Left kidney (tissue), 8 donors: Measurements from ENCODE around the gene PLEK. TPM values are rescaled to one million over a fixed set of nuclear protein-coding genes. Genes with fewer than 3 reads are reported as not detected.
"Not testable (repeated sequence)": the region's sequence is repeated elsewhere in the genome, so short reads cannot be mapped to it uniquely, and the experiment has no call there.

ENCODE experiments used
- DNase-seq: peaks from one replicate; pipeline ENCODE4 v3.0.0-alpha.2; 2013
- long read RNA-seq, 8 donors: transcript quantifications; one replicate each; lab custom pipeline, GENCODE V29; 2026
- polyA plus RNA-seq: library from polyadenylated mRNA; unstranded; fragments of 120-200 nt; gene quantifications from one replicate; pipeline ENCODE4 v1.2.1, GENCODE V29; 2013; ENCODE audit not compliant: insufficient read length

Gene PLEK
- polyA plus RNA-seq, result 4.7 TPM
- long read RNA-seq, donor 1, partial matches to known transcripts, result 0 of 1 reads
- long read RNA-seq, donor 1, other reads (novel, unspliced or antisense), result 0 of 1 reads
- long read RNA-seq, donor 2, partial matches to known transcripts, result 0 of 1 reads
- long read RNA-seq, donor 2, other reads (novel, unspliced or antisense), result 0 of 1 reads
- long read RNA-seq, donor 3, partial matches to known transcripts, result 0 of 2 reads
- long read RNA-seq, donor 3, other reads (novel, unspliced or antisense), result 0 of 2 reads
- long read RNA-seq, donor 4, result 0 reads
- long read RNA-seq, donor 5, partial matches to known transcripts, result 0 of 2 reads
- long read RNA-seq, donor 5, other reads (novel, unspliced or antisense), result 0 of 2 reads
- long read RNA-seq, donor 6, partial matches to known transcripts, result 0 of 4 reads
- long read RNA-seq, donor 6, other reads (novel, unspliced or antisense), result 0 of 4 reads
- long read RNA-seq, donor 7, partial matches to known transcripts, result 0 of 1 reads
- long read RNA-seq, donor 7, other reads (novel, unspliced or antisense), result 0 of 1 reads
- long read RNA-seq, donor 8, partial matches to known transcripts, result 0 of 1 reads
- long read RNA-seq, donor 8, other reads (novel, unspliced or antisense), result 0 of 1 reads

GRCh38 chr2:68365087-68365486 is at the start of gene PLEK:
Gene PLEK, plus strand, starts transcription at chr2:68365282. Its CDS starts 70 bp downstream, at chr2:68365352.
- no peak for DNase-seq

- DNase-seq, result no peak
These were observed 49.0 kb upstream of the PLEK start for GRCh38 chr2:68316111-68316510.

GRCh38 chr2:68317971-68318913 is 46.8 kb upstream of the PLEK start:
- DNase-seq, result peak; percentile 6

GRCh38 chr2:68318914-68319397 is 46.1 kb upstream of the PLEK start:
- DNase-seq, result no peak

- peak; percentile 66 for DNase-seq
These were observed 45.5 kb upstream of the PLEK start, which contains the start of gene CNRIP1 for GRCh38 chr2:68319398-68320117. Gene CNRIP1, minus strand, starts transcription at chr2:68319949. Its CDS starts 549 bp downstream, at chr2:68319400.

GRCh38 chr2:68320118-68320641 is 44.9 kb upstream of the PLEK start:
- DNase-seq, result peak; percentile 46

GRCh38 chr2:68325056-68325455 is 40.0 kb upstream of the PLEK start:
- no peak for DNase-seq

- DNase-seq, result no peak
These were observed 36.2 kb upstream of the PLEK start for GRCh38 chr2:68328901-68329300.

GRCh38 chr2:68330691-68331090 is 34.4 kb upstream of the PLEK start:
- DNase-seq, result no peak

GRCh38 chr2:68333009-68333408 is 32.1 kb upstream of the PLEK start:
- no peak for DNase-seq

GRCh38 chr2:68333931-68334330 is 31.2 kb upstream of the PLEK start:
- no peak for DNase-seq

GRCh38 chr2:68336192-68336591 is 28.9 kb upstream of the PLEK start:
- no peak for DNase-seq

- no peak for DNase-seq
These were observed 24.6 kb upstream of the PLEK start for GRCh38 chr2:68340226-68341061.

GRCh38 chr2:68341062-68341329 is 24.1 kb upstream of the PLEK start:
- no peak for DNase-seq

GRCh38 chr2:68341583-68341982 is 23.5 kb upstream of the PLEK start:
- no peak for DNase-seq

- DNase-seq, result no peak
These were observed 22.6 kb upstream of the PLEK start for GRCh38 chr2:68342470-68342869.

- DNase-seq, result no peak
These were observed 21.1 kb upstream of the PLEK start for GRCh38 chr2:68344031-68344430.

GRCh38 chr2:68345129-68345875 is 19.8 kb upstream of the PLEK start:
- DNase-seq, result no peak

- not testable (repeated sequence) for DNase-seq
These were observed 16.0 kb upstream of the PLEK start for GRCh38 chr2:68349091-68349490.

GRCh38 chr2:68351997-68352396 is 13.1 kb upstream of the PLEK start:
- DNase-seq, result no peak
